ENCODE data around the gene OR51I2.

OR51I2 gene, protein sequence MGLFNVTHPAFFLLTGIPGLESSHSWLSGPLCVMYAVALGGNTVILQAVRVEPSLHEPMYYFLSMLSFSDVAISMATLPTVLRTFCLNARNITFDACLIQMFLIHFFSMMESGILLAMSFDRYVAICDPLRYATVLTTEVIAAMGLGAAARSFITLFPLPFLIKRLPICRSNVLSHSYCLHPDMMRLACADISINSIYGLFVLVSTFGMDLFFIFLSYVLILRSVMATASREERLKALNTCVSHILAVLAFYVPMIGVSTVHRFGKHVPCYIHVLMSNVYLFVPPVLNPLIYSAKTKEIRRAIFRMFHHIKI

DNA sequence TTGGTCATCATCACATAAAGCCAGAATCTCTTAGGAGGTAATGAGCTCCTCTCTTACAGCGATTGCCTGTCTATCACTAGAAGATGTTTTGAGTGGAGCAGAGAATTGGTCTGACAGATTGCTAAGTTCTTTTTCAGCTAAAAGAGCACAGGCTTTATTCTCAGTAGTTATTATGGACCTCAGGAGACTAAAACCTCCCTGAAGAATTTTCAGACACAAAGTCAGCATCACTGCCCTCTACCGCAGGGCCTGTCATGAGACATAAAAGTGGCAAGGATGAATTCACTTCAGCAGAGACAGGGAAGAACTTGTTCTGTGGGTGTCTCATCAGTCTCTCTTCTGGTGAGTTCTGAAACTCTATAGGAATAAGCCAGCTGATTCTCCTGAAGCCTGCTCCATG lies at the start of gene OR51I2:
OR51I2 (plus strand) TSS at position 301 of the 400 bp plus-strand sequence. CDS start 4,166 bp downstream, outside the sequence.
- DNase-seq (ENCODE audit: low spot score): no peak

DNA sequence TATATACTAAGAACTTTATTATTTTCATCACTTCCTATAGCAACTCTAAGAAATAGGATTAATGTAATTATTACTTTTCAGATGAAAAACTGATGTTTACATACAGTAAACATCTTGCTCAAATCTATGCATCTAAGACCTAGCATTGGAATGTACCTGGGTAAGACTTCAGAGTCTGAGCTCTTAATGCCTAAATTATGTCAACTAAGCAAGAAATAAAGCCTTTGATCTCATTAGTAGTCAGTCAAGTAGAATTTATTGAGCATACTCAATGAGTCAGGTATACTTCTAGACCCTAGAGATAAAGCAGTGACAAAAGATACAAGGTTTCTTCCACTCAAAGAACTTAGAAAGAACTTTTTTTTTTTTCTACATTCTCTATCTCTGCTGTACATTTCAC lies 44.0 kb upstream of the OR51I2 start:
- DNase-seq (ENCODE audit: low spot score): no peak

DNA sequence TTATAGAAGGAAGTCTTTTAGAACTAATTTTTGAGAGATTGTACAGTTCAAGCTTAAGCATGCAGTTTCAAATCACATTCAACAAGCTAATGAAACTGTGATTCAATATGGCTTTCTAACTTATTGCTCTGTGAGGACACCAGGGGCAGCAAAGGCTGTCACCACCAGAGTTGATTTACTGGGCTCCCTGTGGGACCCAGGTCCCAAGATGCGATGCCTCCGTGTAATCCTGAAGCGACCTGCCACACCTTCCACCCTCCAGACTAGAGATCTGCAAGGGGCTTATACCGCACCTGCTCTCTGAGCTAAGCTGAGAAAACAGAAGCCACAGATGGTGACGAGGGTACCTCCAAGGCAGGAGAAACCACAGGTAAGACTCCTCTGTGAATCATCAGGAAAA lies 28.1 kb upstream of the OR51I2 start:
- no peak for DNase-seq (ENCODE audit: low spot score)

DNA sequence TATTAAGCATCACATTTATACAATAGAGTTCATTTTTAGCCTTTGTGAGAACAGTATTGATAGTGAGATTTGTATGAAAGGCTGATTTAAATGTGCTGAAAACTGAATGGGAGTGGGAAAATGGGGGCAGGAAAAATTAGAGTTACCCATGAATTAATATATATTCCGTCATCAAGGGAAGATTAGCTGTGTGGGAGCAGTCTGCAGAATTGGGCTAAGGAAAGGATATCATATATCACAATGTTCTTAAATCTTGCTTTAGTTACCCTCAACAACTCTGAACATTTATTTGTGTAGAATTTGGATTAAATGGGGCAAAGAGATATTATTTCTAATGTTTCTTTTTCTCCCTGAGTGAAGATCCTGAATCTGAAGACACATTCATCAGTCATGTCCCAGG lies 27.3 kb upstream of the OR51I2 start, which contains the start of gene OR51Q1:
OR51Q1 (plus strand) TSS at position 301 of the 400 bp plus-strand sequence; CDS start at position 391, 90 bp downstream.
- no peak for DNase-seq (ENCODE audit: low spot score)

DNA sequence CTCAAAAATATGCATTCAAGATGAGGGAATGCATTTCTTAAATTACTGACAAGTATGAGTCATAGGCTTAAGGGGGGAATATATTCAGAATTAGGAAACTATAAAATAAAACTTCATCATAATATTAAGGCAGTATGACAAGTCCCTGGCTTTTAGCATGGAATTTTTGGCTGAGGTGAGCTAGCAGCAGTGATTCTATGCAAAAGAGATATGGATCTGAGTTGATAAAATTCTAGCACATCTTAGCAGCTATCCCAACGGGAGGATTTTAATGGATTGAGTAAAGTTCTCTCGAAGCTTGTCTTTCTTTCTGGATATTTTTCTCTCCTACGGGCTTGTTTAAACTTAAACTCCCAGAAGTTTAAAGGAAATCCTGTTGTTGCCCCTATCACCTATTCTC lies 26.0 kb upstream of the OR51I2 start:
- DNase-seq (ENCODE audit: low spot score): no peak

DNA sequence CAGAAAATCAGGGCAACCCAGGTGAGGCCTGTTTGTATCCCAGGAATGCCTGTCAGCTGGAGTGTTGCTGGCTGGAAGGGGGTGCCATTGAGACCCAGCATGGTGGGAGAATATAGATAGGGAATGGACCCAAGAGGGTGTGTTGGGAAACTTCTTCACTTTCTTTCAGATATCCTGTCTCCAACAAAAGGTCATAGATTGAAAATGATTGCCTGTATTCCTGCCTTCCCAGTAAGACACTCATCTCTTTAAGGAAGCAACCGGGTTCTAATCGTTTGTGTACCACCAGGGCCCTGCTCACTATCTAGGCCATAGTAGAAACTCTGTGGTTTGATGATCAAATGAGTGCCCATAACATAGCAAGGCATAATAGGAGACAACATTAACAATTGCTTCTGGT lies 7.7 kb upstream of the OR51I2 start, which contains the start of gene OR51I1:
OR51I1 (minus strand) TSS at position 101 of the 400 bp plus-strand sequence; CDS start at position 101, 0 bp downstream.
- no peak for DNase-seq (ENCODE audit: low spot score)

DNA sequence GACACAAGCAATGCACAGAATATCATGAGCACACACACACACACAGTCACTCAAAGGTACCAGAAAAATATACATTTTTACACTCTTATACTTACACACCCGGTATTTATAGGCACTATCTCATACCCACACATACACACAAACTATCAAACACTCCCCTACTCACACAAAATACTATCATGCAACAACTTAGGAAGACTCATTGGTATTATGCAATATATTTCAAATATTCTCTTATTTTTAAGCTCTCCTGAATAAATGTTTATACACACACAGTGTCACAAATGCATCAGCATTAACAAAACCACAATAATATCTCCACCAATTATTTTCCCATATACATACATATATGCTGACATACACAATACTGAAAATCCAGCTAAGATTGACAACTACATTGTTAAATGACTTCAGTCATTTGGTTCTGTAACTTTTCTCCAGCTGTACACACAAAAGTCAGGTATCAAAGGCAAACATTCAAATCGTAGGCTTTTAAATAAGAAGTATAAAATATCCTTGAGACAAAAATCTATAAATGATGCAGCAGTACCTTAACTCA lies 5.2 kb upstream of the OR51I2 start:
- no peak for DNase-seq (ENCODE audit: low spot score)

DNA sequence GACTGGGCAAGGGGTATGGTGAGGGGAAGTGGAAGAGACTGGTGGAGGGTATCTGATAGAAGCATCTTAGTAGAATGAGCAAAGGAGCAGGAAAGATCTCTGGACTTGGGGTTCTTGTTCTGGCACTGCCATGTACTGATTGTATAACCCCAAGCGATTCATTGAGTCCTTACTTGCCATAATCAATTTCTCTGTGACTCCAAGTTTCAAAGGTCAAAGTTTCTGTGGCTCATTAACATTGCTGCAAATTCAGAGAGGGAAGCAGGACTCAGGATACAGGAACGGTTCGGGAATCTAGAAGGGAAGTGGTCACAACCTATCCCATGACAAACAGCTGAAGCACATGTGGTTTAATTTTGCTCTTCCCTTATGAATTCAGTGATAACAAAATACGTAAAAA lies 309 bp downstream of the OR51I2 start:
- DNase-seq (ENCODE audit: low spot score): no peak

DNA sequence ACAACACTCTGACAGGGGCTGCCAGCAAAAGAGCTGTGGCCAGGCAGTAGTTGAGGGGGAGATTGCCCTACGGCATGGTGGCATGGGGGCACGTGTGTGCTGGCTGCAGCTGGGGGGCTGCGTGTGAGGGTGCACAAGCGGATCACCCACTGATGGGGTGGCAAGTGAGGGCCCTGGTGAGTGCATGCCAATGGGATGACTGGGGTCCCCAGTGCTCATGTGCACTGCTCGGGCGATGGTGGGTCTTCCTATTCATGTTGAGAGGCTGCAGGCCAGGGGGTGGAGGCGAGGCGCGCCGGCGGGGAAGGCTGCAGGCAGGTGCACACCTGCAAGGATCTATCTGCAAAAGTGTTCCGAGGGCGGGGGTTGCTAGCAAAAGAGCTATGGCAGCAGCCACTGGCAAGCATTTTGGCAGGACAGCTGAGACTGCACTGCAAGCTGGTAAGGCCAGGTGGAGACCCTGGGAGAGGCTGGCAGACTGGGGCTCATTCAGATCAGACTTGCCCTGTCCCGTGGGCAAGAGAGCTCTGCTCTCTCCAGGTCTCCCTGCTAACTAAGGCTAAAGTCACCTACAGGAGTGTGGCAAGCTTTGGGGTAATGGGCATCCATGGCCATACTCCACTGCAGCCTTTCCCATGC lies 12.0 kb downstream of the OR51I2 start:
- no peak for DNase-seq (ENCODE audit: low spot score)

DNA sequence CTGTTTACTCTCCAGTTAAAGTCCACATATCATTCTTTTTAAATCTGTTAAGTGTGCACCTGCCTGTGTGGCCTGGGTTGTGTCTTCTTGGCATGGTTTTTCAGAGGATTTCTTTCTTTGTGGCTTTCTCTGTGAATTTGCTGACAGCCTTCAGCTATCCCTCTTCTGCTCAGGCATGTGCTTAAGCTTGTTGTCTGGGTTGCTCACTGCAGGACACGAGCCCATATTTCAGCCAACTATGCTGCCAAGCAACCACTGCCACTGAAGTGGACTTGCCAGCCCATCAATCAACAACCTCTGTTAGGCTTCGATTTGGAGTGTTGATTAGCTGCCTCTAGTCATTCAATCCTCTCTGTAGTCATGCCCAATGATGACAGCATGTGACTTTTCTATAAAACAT lies 18.4 kb downstream of the OR51I2 start:
- DNase-seq (ENCODE audit: low spot score): no peak

DNA sequence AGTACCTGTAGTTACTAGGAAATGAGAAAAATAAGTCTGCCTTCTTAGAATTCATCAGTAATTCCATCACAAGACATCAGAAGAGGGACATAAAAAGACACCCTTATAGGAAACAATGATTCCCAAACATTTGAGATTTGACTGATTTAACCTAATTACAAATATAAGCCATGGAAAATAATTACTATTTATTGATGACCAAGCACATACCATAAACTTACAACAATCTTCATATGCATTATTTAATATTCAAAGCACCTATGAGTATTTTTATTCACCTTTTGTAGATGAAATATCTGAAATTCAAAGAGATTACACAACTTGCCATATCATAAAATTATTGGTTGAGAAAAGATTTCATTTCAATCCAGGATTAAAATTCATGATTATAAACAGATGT lies 24.8 kb downstream of the OR51I2 start:
- no peak for DNase-seq (ENCODE audit: low spot score)

DNA sequence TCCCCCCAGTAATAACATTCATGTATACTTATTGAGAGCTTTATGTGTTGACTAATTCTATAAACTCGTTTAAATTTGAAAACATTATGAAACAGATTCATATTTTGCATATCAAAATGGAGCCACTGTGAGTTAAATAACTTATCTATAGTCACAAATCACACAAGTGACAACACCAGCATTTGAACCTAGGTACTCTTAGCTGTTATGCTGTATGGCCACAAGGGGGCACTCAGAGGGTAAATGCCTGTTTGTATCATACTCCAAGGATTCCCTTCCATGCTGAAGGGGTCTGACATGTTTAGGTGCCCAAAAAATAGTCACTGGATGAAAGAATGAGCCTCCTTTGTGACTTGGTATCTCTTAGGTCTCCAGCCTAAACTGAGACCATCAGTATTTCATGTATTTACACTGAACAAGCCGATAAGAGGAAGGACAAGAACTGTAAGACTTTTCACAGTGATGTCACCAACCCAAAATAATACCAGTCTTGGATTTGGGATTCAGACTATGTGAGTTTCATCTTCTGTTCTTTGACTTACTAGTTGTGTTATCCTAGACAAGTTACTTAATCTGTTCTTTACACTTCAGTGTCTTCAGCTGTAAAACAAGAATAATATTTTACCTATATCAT lies 27.2 kb downstream of the OR51I2 start:
- DNase-seq (ENCODE audit: low spot score): peak; percentile 63

DNA sequence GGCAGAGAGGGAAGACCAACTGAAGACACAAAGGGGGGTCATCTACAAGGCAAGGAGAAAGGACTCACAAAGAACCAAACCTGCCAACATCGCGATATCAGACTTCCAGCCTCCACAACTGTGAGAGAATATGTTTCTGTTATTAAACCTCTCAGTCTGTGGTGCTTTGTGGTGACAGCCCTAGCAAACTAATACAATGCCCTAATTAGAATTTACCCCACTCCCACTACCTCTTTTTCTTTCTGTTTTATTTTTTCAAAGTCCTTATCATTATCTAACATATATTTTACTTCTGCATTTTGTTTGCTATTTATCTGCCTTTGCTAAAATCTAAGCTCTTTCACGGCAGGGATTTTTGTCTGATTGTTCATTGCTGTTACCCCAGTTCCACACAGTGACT lies 36.9 kb downstream of the OR51I2 start:
- DNase-seq (ENCODE audit: low spot score): no peak

DNA sequence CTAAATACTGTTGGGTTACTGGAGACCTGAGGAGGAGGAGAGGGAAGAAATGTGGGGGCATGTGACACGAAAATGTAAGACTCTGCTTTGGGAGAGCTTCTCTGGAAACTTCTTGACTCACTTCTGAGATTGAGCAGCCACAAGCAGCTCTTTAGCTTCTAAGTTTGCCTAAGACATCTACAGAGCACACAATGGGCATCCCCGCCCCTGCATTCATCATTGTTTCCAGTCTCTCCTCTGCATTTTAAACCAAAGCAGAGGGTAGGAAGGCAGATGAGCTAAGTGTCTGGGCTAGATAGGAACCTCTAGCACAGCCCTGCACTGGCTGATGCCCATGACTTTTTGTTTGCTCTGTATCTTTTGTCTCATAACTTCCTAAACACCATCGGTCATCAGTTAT lies 37.3 kb downstream of the OR51I2 start:
- DNase-seq (ENCODE audit: low spot score): no peak

DNA sequence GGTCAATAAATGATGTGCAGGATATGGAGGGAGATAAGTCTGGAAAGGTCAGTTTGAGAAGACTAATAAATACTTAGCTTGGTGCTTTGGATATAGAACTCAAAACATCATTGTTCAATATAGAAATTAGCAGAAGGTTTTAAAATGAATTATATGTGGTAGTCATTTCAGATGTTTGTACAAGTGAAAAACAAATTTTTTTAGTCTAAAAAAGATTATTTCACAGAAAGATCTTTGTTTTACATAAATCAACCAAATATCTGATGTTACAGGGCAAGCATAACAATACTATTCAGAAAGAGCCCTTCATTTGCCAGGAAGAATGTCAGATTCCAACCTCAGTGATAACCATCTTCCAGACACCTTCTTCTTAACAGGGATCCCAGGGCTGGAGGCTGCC lies 39.3 kb downstream of the OR51I2 start, which contains the start of gene OR52D1:
OR52D1 (plus strand) TSS at position 301 of the 400 bp plus-strand sequence; CDS start at position 323, 22 bp downstream.
- DNase-seq (ENCODE audit: low spot score): no peak

DNA sequence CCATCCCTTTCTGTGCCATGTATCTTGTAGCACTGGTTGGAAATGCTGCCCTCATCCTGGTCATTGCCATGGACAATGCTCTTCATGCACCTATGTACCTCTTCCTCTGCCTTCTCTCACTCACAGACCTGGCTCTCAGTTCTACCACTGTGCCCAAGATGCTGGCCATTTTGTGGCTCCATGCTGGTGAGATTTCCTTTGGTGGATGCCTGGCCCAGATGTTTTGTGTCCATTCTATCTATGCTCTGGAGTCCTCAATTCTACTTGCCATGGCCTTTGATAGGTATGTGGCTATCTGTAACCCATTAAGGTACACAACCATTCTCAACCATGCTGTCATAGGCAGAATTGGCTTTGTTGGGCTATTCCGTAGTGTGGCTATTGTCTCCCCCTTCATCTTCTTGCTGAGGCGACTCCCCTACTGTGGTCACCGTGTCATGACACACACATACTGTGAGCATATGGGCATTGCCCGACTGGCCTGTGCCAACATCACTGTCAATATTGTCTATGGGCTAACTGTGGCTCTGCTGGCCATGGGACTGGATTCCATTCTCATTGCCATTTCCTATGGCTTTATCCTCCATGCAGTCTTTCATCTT lies 39.8 kb downstream of the OR51I2 start:
- DNase-seq (ENCODE audit: low spot score): no peak

DNA sequence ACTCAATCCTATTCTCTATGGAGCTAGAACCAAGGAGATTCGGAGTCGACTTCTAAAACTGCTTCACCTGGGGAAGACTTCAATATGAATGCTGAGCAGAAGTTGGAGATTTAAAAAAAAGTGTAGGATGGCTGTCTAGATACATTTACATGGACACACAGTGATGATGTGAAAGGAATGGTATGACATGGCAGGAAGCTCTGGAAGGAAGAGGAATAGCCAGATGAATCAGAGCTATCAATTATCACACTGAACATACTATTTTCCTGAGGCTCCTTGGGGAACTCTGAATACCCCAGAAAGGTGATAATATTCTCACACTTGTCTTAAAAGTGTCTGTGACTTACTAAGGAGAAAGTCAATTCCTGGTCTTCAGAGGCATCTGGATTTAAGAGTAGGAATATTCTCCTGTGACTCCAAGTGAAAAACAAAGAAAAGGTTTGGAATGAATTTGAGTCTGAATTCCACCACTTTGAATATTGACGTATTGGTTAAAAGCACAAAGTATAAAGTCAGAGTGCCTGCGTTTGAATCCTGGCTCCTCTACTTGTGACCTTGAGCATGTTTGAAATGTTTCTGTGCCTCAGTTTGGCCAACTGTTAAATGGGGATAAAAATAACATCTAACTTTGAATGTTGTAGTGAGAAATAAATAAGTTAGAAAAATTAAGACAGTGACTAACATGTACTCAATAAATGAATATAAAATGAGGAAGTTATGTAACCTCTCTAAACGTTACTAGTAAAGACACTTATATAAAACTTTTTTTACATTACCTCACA lies 40.6 kb downstream of the OR51I2 start:
- DNase-seq (ENCODE audit: low spot score): no peak

DNA sequence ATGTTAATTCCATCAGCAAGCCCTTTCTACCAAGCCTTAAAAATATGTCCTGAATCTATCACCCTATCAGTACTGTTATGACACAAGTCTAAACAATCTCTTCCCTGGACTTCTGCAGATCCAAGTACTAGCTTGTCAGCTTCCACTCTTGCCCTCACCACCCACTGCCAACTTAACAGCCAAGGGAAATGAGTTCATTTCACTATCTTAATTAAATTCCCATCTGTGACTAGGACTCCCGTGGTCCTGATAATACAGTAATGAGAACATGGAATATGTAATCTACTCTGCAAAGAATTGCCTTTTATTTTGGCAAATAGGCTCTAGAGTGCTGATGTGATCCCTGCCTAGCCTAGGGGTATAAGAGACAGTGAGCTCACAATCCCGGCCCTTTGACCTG lies 50.5 kb downstream of the OR51I2 start:
- DNase-seq (ENCODE audit: low spot score): no peak

DNA sequence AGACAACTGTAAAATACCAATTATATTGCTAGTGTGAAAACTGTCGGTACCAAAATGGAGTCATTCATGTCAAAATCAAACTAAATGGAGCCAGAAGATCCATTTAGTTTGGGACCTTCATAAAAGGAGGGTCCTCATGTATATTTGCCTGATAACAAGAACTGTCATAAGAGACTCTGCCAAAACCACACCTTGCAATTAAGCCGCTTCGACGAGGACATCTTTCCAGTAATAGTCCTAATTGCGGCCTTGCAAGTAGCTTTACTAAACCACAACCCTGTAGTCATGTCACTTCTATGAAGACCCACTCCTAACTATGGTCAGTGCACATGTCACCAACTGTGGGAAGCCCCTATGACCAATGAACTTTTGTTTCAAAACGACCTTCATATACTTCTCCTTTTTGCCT lies 51.3 kb downstream of the OR51I2 start:
- no peak for DNase-seq (ENCODE audit: low spot score)

DNA sequence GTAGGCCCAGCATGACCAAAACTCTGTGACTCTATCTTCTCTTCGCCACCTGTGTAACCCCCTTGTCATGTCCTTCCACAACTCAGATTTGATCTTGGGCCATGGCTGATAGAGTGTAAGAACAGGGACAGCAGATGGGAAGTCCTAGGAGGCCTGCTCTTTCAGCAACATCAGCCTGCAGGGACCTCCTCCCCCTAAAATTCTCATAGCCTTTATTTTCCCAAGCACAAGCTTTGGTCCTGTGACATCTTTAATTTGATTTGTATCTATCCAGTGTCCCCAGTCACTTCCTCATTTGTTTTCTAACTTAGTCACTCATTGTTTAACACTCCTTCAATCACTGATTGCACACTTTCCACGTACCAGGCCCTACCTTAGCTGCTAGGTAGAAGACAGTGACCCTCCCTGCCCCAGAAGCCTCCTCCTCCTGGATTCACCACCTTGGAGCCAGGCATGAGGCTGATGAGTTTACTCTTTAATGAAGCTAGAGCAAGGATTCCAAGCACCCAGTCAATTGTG lies 55.3 kb downstream of the OR51I2 start:
- no peak for DNase-seq (ENCODE audit: low spot score)

DNA sequence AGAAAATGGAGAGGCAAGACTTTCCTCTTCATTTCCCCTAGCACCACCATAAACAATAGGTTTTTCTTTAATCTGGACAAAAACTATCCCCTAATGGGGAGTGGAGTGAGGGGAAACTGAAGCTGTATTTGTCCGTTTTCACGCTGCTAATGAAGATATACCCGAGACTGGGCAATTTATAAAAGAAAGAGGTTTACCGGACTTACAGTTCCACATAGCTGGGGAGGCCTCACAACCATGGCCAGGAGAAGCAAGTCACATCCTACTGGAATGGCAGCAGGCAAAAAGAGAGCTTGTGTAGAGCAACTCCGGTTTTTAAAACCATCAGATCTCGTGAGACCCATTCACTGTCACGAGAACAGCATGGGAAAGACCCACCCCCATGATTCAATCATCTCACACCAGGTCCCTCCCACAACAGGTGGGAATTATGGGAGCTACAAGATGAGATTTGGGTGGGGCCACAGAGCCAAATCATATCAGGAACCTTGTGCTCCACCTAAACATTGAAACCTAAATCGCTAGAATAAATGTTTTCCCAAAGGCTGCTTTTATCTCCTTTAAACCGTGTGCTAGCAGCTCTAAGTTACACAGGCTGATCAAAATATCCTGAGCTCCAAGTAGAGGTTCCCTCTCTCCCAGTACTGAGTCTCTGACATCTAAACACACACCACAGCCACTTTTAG lies 56.4 kb downstream of the OR51I2 start:
- no peak for DNase-seq (ENCODE audit: low spot score)

Measured in HuH-7 (cell line).